Right lobe of liver (tissue), 4 donors: ENCODE results near the gene HARS2.

Source experiments
- CTCF ChIP-seq, 4 donors: fragments of 200-600 bp in 3 of 4; fragments of 450-650 bp in 1 of 4; IDR thresholded peaks; one replicate each; pipeline versions ENCODE4 v1.5.1 to v1.8.0; 2016 to 2022; ENCODE audit warnings: antibody characterized with exemption in 4 of 4, mild to moderate bottlenecking in 2 of 4
- POLR2A ChIP-seq: fragments of 450-650 bp; IDR thresholded peaks from one replicate; pipeline ENCODE4 v1.6.1; 2017; ENCODE audit warnings: antibody characterized with exemption, mild to moderate bottlenecking
- donor health status: DM: no; HTN: no; CAD: no.
- donor health status: DM: no; HTN: no; CAD: no.
- donor health status: DM: no; HTN: yes; CAD: no.

DNA sequence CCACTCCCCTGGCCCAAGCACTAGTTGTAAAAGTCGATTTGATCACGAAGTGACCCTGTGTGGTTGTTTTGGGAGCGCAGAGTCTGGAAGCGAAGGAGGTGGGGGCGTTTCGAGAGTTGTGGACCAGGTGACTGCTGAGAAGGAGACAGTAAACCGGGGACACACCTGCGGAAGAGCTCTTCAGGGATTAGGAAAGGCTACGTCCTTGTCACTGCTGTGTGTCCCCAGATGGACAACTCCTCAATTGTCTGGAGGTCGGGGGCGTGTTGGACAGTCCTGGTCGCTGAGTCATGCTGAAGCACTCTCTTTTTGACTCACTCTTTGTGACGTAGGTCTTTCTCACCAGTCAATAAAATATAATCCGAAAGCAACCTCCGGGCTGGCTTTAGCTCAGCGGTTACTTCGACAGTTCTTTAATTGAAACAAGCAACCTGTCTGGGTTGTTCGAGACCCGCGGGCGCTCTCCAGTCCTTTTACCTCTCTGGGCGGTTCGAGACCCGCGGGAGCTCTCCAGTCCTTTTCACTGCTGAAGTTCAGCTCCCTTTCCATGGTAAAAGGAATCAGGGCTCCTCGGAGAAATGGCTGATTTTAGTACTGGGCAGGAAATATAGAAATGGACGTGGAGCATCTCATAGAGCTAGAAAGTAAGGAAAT is 19.8 kb downstream of the HARS2 start:
- TF ChIP-seq CTCF (IDR thresholded peaks at IDR 0.05) (no peak), POLR2A (peak; percentile 72)
